Breast epithelium (tissue), 3 donors: ENCODE measurements around the gene CACNB2.

Experiments used
- CTCF ChIP-seq, 3 donors: fragments of 450-650 bp; IDR thresholded peaks; one replicate each; pipeline ENCODE4 v1.5.1; 2016 to 2017; ENCODE audit warnings: antibody characterized with exemption in 3 of 3, mild to moderate bottlenecking in 3 of 3, moderate library complexity in 3 of 3
- POLR2A ChIP-seq: fragments of 450-650 bp; IDR thresholded peaks from one replicate; pipeline ENCODE4 v1.6.1; 2016; ENCODE audit warnings: antibody characterized with exemption, mild to moderate bottlenecking, moderate library complexity
- POLR2AphosphoS5 ChIP-seq, 3 donors: sonication (generic); formaldehyde crosslinking; IDR thresholded peaks; one replicate each; pipeline ENCODE4 v1.6.1; 2017; ENCODE audit warnings: antibody characterized with exemption in 3 of 3

- TF ChIP-seq POLR2A, result no peak
- TF ChIP-seq CTCF (IDR thresholded peaks at IDR 0.05), result no peak
- no peak for TF ChIP-seq POLR2AphosphoS5 (IDR thresholded peaks at IDR 0.05)
Observed at GRCh38 chr10:18137111-18137510, 3.1 kb upstream of the CACNB2 start.
